Suppressor macrophage treated with lipopolysaccharide for 4 hours (primary cell): ENCODE data around the gene SNX21.
"Not testable (repeated sequence)": the region's sequence is repeated elsewhere in the genome, so short reads cannot be mapped to it uniquely, and the experiment has no call there.

Source experiments
- DNase-seq: peaks from one replicate; pipeline ENCODE4 v3.0.0-alpha.2; 2020

SNX21 gene

GRCh38 chr20:45823949-45824835 lies 9.4 kb upstream of the SNX21 start:
- peak; percentile 30 for DNase-seq

- no peak for DNase-seq
Observed at GRCh38 chr20:45826381-45827019, 7.1 kb upstream of the SNX21 start.

GRCh38 chr20:45827030-45827652 lies 6.5 kb upstream of the SNX21 start, which contains the start of gene TNNC2:
Gene TNNC2 (minus strand): TSS chr20:45827312. CDS start chr20:45827248, 64 bp downstream.
- DNase-seq: no peak

- no peak for DNase-seq
Observed at GRCh38 chr20:45827712-45828111, 5.9 kb upstream of the SNX21 start.

- DNase-seq: no peak
Observed at GRCh38 chr20:45828589-45828988, 5.0 kb upstream of the SNX21 start.

- not testable (repeated sequence) for DNase-seq
Observed at GRCh38 chr20:45829673-45830106, 3.9 kb upstream of the SNX21 start.

- DNase-seq: no peak
Observed at GRCh38 chr20:45832619-45833018, 980 bp upstream of the SNX21 start.

GRCh38 chr20:45833883-45834796 lies 541 bp downstream of the SNX21 start:
- no peak for DNase-seq

- no peak for DNase-seq
Observed at GRCh38 chr20:45834797-45835161, 1.2 kb downstream of the SNX21 start.

- peak; percentile 45 for DNase-seq
Observed at GRCh38 chr20:45835329-45835765, 1.7 kb downstream of the SNX21 start.

- DNase-seq: no peak
Observed at GRCh38 chr20:45835825-45836224, 2.2 kb downstream of the SNX21 start.

GRCh38 chr20:45836841-45837240 lies 3.2 kb downstream of the SNX21 start:
- DNase-seq: no peak

- no peak for DNase-seq
Observed at GRCh38 chr20:45840700-45841198, 7.2 kb downstream of the SNX21 start.

- DNase-seq: no peak
Observed at GRCh38 chr20:45841407-45842129, 8.0 kb downstream of the SNX21 start.

- DNase-seq: peak; percentile 25
Observed at GRCh38 chr20:45842169-45842812, 8.7 kb downstream of the SNX21 start.

GRCh38 chr20:45843506-45843905 lies 9.9 kb downstream of the SNX21 start:
- DNase-seq: no peak

GRCh38 chr20:45845452-45845851 lies 11.9 kb downstream of the SNX21 start:
- DNase-seq: no peak

- no peak for DNase-seq
Observed at GRCh38 chr20:45848421-45848820, 14.8 kb downstream of the SNX21 start.

GRCh38 chr20:45848969-45849582 lies 15.5 kb downstream of the SNX21 start:
- no peak for DNase-seq

- DNase-seq: no peak
Observed at GRCh38 chr20:45850238-45850637, 16.6 kb downstream of the SNX21 start.

- DNase-seq: no peak
Observed at GRCh38 chr20:45850926-45851325, 17.3 kb downstream of the SNX21 start.
